ENCODE results near the gene DISP3. TPM values are rescaled to one million over a fixed set of nuclear protein-coding genes. Genes with fewer than 3 reads are reported as not detected.

Gene DISP3
- total and polyA plus RNA-seq, 8 donors: 0.13 to 6.7 (median 0.74) TPM

DNA sequence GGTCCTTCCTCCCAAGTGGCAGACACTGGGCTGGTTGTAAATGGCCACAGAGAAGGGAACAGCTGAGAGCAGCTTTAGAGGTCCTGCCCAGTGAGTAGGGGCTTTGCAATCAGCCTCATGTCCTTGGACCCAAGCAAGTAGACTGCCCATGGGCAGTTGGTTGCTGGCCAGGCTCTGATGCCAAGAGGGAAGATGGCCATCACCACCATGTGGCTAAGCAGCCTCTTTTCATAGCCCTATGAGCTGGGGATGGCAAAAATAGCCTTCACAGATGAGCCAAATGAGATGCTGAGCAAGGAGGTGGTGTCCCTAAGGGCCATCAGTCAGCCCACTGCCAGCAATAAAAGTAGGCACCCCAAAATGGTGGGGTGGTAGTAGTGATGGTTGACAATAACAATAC lies 3.2 kb downstream of the DISP3 start:
- no peak for ATAC-seq
- Histone ChIP-seq H3K4me1 (peaks cover 0 to 10% (median 0%) of the 10 kb centered on the region in 3 donors), H3K27me3 (no peaks in the 10 kb centered on the region), H3K4me3 (no peak overlapping the region), H3K9me3 (no peaks in the 10 kb centered on the region), H3K36me3 (no peaks in the 10 kb centered on the region), H3K27ac (no peak overlapping the region)
- intact Hi-C loops (cut with DNase I): no loop called here
- no peak for FAIRE-seq
- TF ChIP-seq, protein P1, sequence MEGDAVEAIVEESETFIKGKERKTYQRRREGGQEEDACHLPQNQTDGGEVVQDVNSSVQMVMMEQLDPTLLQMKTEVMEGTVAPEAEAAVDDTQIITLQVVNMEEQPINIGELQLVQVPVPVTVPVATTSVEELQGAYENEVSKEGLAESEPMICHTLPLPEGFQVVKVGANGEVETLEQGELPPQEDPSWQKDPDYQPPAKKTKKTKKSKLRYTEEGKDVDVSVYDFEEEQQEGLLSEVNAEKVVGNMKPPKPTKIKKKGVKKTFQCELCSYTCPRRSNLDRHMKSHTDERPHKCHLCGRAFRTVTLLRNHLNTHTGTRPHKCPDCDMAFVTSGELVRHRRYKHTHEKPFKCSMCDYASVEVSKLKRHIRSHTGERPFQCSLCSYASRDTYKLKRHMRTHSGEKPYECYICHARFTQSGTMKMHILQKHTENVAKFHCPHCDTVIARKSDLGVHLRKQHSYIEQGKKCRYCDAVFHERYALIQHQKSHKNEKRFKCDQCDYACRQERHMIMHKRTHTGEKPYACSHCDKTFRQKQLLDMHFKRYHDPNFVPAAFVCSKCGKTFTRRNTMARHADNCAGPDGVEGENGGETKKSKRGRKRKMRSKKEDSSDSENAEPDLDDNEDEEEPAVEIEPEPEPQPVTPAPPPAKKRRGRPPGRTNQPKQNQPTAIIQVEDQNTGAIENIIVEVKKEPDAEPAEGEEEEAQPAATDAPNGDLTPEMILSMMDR (IDR thresholded peaks at IDR 0.05): no peak
- no peak for DNase-seq

DNA sequence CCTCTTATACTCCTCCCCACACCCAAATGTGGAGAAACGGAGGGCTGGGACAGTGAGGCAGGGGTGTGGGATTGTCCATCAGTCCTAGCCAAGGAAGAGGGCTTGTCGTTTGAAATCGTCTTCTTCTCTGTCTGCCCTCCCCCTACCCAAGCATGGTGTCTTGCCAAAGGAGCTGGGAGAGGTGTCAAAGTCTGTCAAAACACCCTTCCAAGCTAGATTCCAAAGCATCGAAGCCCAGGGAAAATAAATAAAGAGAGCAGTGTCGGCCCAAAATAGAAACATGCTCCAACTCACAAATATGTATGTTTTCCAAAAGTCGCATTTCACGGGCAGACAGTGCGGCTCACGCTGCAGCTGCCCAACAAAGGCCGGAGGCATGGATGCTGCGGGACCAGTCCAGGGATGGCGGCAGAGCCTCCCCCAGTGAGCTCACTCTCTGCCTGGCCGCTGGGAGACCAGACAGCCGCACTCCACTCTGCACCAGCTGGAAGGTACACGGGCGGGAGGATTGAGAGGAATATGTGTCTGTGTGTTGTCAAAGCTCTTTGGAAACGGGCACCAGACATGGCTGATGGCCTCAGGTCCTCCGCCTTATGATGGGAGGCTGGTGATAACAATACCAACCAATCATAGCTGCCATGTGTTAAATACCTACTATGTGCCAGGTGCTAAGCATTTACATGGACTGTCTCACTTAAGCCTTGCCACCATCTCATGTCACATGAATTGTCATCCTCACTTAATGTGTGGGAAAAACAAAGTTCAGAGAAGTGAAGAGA lies 3.9 kb downstream of the DISP3 start:
- Histone ChIP-seq H3K4me3 (no peak overlapping the region), H3K4me1 (peaks cover 0 to 10% (median 0%) of the 10 kb centered on the region in 3 donors), H3K36me3 (no peaks in the 10 kb centered on the region), H3K9me3 (no peaks in the 10 kb centered on the region), H3K27me3 (no peaks in the 10 kb centered on the region), H3K27ac (no peak overlapping the region)
- FAIRE-seq (no peak), ATAC-seq (no peak), DNase-seq (no peak)
- 54 to 67% methylated on average over 18 of the region's 18 CpGs for whole genome bisulfite sequencing, 2 donors
- TF ChIP-seq, protein P1 (IDR thresholded peaks at IDR 0.05): no peak
- intact Hi-C loops (cut with DNase I): no loop called here

DNA sequence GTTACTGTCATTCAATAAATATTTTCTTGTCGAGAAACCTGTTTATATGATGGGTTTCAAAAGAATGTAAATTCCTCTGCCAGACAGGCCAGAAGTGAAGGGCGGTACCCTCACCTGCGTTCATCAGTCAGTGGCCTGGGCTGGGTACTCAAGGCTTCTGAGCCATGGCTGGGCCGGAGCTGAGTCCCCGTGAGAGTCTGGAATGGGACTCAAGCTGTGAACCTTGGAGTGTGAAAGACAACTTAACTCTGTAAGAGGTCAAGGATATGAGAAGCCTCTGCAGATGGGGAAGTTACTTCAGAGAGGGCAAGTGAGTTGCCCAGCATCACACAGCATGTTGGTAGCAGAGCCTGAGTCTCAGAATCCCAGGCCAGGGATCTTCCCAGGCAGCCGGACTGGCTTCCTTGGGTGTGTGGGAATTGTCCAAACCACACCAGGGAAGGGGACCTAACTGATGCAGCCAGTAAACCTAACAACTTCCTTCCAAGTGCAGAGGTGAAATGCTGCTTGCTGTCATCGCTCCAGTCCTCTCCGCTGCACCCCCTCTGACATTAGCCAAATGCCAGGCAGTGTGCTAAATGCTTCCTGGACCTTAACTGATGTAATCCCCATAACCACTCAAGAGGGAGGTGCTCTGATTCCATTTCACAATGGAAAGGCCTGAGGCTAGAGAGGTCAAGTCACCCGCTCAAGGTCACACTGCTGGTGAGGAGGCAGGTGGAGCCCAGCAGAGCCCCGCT lies 4.8 kb downstream of the DISP3 start:
- TF ChIP-seq, protein P1 (IDR thresholded peaks at IDR 0.05): no peak
- 54 to 63% methylated on average over 10 of the region's 10 CpGs for WGBS, 2 donors
- H3K36me3 ChIP-seq: no peaks in the 10 kb centered on the region
- no peak overlapping the region for H3K4me3 ChIP-seq
- H3K27me3 ChIP-seq: no peaks in the 10 kb centered on the region
- ATAC-seq (peak in 2 of 4 donors; percentile 24 to 40), DNase-seq (no peak), FAIRE-seq (no peak)
- H3K4me1 ChIP-seq: peaks cover 0 to 10% (median 0%) of the 10 kb centered on the region in 3 donors
- no peak overlapping the region for H3K27ac ChIP-seq
- intact Hi-C loops (cut with DNase I): no loop called here
- no peaks in the 10 kb centered on the region for H3K9me3 ChIP-seq

DNA sequence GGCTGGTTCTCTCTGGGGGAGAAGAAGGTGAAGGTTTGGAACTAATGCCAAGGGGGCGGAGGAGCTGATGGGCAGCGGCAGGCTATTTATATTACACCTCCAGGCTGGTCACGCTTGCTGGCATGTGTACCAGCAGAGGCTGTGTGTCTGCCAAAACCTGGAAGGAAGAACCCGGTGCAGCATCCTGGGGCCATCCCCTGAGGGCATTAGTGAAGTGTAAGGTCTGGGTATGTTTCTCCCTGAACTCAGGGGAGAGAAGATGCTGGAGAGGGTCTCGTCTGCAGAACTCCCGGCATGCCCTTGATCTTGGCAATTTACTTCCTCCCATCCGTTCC lies 5.3 kb downstream of the DISP3 start:
- Histone ChIP-seq H3K27me3 (no peaks in the 10 kb centered on the region), H3K36me3 (no peaks in the 10 kb centered on the region), H3K4me1 (peaks cover 0 to 8% (median 0%) of the 10 kb centered on the region in 3 donors), H3K9me3 (no peaks in the 10 kb centered on the region), H3K27ac (no peak overlapping the region), H3K4me3 (no peak overlapping the region)
- ATAC-seq (peak in 1 of 4 donors; percentile 5), DNase-seq (no peak), FAIRE-seq (no peak)
- TF ChIP-seq, protein P1 (IDR thresholded peaks at IDR 0.05): no peak
- intact Hi-C loops (cut with DNase I): no loop called here
- WGBS, 2 donors: 33 to 46% methylated on average over 7 of the region's 7 CpGs

DNA sequence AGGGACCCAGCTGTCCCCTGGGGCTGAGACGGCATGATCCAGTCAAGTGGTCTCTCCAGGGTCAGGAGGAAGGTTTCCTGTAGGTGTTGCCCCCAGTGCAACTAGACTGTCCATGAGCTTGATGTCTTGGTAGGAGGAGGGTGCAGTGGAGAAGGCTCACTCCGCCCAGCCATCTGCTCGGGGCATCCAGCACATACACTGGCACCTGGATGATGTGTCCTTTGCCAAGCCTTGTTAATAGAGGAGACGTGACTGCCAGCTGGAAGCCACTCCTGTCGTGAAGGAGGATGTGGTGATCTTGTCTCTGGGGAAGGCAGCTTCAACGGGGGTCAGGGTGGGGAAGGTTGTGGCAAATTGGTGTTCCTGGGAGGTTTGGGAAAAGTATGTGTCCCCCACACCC lies 6.2 kb downstream of the DISP3 start:
- H3K27ac ChIP-seq: no peak overlapping the region
- no peaks in the 10 kb centered on the region for H3K36me3 ChIP-seq
- H3K9me3 ChIP-seq: no peaks in the 10 kb centered on the region
- no peaks in the 10 kb centered on the region for H3K27me3 ChIP-seq
- no peak overlapping the region for H3K4me3 ChIP-seq
- no peaks in the 10 kb centered on the region for H3K4me1 ChIP-seq
- no peak for DNase-seq
- TF ChIP-seq, protein P1 (IDR thresholded peaks at IDR 0.05): no peak
- intact Hi-C loops (cut with DNase I): no loop called here
- ATAC-seq: peak in 2 of 4 donors; percentile 54 to 59
- no peak for FAIRE-seq
- 42 to 58% methylated on average over 6 of the region's 6 CpGs for WGBS, 2 donors

Measured in pancreas (tissue), 10 donors.